LHCN-M2 (cell line): ENCODE results near the gene ERC2. TPM values are rescaled to one million over a fixed set of nuclear protein-coding genes. Genes with fewer than 3 reads are reported as not detected.

ENCODE experiments used
- DNase-seq: peaks from one replicate; pipeline ENCODE4 v3.0.0-alpha.2; 2012; ENCODE audit warnings: low read depth
- total RNA-seq: library from RNA; depleted of rRNA; stranded (reverse); fragments of >200 nt; gene quantifications from 2 replicates; pipeline ENCODE4 v1.2.3, GENCODE V29; 2014

Gene ERC2
- total RNA-seq, 1 experiment from 2014 or later = 0.11 TPM

DNA sequence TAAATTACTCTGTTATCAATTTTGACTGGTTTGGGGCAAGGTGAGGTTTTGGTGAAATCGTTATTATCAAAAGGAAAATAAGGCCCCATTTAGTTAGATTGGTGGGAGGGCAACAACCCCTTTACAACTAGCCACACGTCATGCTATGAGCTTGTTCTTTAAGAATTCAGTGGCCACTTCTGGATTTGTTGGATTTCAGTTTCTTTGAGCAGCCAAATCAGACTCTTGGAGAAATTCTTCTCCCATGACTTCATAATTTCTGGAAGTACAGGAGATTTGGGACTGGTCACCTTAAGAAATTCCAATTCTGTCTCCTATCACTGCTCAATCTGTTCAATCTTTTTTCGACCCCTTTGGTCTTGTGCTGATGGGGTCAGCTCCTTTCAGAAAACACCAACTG, 966.4 kb downstream of the ERC2 start:
- DNase-seq = no peak

DNA sequence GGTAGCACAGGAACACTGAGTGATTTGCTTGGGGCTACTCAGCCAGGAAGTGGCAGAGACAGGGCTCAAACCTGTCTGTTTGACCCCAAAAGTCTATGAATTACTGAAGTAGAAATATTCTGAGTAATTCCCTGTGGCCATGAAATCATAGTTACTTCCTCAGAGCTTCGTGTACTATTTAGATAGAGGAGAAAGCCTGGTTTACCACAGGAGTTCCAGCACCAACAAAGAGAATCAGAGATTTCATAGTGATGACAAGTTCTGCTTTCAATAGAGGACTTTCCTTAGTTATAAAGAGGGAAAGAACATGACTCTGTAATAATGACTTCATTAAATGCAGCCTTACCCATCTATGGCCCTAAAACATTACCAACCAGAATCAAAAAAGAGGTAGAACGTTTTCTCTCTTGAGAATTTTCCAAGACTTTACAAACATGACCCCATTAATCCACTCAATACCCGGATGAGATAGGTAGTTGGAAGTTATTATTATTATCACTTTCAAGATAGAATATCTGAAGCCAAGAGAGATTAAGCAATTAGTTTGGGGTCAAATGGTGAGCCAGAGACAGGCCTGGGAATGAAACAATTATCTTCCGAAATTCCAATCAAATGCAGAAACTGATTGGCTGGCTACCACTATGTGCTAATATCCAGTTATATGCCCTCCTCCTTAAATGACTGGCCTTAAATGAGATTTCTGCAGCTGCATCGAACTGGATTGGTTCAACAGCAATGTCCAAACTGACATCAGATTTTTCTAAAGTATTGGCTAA, 967.5 kb downstream of the ERC2 start:
- no peak for DNase-seq

DNA sequence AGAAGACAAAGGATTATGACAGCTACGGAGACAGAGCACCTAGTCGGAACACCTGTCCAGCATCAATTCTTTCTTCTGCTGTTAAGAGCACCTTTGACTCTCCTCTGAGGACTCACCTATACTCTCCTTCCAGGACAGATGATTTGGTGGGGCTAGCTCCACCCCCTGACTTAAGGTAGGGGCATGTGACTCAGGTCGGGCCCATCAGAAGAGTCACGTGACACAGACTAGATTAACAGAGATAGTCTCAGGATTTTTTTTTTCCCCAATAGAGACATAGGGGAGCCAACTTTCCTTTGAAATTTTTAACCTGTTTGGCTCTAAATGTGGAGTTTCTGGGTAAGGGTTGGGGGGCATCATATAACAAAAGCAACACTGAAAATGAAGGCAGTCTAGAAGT, 969.7 kb downstream of the ERC2 start:
- no peak for DNase-seq

DNA sequence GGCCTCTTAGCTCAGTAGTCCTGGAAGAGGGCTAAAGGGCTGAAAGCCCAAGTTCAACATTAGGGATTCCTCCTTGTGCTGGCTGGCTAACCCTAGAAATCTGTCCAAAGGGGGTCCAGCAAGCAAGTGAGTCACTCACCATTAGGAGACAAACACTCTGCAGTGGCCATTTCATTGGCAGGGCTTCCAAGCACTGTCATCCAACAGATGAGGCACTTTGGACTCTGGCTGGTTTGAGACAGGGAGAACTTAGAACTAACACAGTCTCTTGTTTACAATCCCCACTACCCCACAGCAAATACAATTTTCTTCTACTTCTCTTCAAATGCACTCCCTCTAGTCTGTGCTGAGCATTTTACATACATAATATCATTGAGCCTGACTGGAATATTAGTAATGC, 971.0 kb downstream of the ERC2 start:
- DNase-seq = no peak

DNA sequence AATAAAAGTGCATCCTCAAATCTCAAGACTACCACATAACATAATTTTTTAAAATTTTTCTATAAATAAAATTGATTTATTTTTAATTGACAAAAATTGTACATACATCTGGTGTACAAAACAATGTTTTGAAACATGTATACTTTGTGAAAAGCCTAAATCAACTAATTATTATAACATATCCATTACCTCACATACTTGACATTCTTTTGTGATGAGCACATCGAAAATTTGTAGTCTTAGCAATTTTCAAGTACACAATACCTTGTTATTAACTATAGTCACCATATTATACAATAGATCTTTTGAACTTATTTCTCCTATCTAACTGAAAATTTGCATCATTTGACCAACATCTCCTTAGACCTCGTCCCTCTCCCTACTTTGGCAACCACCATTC, 973.3 kb downstream of the ERC2 start:
- no peak for DNase-seq

DNA sequence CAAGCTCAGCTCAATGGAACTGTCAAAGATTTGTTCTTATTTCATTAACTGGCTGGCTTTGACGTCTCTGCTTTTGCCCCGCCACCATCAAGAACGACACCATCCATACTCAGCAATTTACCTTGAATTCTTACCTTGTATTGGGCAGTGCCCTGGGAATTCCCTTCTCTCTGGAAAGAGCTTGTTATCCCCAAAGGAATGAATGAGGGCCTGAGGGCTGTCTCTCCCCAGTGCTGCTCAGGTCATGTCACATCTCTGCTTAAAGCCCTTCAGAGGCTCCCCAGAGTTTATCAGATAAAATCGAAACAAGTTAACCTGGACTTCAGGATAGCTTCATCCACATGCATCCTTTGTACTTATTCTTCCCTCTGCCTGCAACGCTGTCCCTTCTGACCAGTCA, 975.3 kb downstream of the ERC2 start:
- DNase-seq = no peak

DNA sequence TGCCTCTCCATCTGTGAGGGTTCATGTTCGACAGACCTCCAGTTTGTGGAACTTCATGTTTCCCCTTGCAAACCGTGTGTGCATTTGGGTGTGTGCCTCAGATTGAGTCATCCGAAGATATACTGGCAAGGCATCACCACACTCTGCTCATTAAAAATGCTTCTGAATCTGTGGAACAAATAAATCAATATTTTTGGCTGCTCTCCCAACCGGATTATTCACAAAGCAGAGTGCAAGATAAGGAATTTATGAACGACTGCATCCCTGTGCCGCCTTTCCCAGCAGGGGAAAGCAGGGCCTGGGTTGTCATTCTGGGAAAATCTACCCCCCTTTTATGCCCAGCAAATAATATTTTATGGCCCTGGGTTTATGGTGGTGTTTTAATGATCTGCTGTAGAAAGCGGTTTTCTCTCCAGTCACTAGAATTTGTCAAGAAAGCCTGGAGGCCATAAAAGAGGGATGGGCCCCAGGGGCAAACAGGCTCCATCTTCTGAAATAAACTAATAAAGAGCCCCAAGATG, 976.9 kb downstream of the ERC2 start:
- peak; percentile 88 for DNase-seq

DNA sequence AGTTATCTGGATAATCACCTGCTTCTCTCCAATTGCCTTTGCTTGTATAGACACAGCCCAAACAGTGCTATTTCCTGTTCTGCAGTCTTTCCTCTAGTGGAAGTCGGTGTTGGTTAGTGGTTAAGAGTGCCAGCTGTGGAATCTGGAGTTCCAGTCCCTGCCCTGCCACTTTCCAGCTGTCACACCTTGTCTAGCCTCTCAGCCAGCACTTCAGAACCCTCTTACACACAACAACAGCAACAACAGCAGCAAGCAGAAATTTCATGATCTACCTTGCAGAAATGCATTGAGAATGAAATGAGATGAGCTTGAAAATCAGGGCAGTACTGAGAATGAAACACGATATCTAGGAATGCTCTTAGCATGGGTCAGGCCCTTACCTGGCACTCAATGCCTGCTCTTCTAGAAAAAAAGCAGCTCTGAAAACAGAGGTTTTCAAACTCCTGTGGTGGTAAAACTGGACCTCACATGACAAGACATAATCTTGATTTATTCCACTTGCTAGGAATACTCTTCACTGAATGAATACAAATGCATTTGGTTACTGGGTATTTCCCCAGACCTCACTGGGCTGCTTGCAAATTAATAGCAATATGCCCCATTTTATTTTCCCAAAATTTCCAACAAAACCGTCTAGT, 977.9 kb downstream of the ERC2 start:
- DNase-seq = peak; percentile 90

DNA sequence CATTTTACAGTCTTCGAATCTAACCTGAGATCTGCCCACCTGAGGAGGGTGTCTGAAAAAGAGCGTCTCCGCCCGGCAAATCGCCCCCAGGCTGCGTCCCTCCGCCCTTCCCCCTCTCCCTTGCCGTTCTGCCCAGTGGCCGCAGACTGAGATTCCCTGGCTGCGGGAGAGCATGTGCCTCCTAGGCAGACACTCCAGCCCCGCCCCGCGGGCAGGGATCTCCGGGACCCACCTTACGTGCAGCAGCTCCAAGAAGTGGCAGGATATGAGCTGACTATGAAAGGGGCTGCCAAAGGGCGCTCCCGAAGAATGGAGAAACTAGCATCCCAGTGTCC, 978.5 kb downstream of the ERC2 start:
- DNase-seq = no peak

DNA sequence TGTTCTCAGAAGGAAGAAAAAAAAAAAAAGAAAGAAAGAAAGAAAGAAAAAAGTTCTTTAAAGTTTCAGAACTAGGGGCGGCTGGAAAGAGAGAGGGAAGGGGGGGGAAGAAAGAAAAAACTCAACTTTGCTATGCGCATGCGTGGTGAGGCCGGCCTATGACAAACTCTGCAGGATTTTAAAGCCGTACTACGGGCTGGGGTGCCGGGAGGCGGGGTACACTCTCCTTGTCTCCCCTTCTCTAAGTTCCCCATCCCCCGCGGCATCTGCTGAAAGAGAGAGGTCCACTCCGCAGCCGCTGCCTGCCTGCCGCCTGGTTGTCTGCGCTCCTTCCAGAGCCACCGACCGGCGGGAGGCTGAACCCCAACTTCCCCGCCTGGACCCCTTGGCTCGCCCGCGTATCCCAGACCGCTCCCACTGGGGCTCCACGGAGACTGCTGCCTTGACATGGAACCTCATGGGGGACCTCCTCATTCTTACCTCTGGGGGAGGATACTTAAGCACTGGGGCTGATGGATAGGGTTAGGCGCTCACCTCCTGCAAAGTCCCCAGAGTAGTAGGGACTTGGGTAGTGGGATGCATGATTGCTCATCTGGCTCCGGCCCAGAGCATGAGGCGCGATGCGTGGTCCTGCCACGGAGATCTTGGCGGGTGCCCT, 979.7 kb downstream of the ERC2 start:
- DNase-seq = peak; percentile 94

DNA sequence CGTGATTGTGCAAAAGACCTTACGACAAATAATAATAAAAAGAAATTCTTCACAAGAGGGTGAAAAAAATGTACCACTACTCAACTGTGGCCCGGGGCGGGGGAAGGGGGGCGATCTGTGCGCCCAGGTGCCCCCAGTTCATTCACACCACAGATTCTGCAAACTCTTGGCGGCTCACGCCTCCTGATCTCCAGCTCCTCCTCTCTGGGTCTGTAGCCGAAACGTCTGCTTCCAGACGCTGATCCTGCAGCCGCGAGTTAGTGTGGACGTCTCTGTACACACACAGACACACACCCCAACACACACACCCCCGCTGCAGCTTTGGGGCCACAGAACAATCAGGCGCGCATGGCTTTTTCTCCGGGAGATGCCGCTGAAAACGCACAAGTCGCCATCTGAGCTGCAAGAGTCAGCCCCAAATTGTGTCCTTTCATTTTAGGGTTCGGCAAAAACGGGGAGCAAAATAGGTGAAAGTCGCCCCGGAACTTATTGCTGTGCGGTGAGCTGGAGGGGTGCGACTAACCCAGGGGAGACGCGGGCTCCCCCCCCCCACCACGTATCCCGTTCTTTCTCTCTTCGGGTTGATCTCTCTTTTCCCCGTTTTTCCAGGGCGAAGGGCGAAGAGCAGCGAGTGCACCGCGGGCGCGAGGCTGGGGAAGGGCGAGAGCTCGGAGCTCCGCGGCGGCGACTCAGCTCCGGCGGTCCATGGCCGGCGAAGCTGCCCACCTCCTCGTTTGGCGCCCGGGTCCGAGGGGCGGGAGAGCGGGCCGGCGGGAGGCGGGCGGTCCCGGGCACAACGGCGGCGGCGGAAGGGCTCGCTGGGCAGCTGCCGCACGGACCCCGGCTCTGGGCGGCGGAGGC, 980.7 kb downstream of the ERC2 start:
- peak; percentile 83 for DNase-seq

DNA sequence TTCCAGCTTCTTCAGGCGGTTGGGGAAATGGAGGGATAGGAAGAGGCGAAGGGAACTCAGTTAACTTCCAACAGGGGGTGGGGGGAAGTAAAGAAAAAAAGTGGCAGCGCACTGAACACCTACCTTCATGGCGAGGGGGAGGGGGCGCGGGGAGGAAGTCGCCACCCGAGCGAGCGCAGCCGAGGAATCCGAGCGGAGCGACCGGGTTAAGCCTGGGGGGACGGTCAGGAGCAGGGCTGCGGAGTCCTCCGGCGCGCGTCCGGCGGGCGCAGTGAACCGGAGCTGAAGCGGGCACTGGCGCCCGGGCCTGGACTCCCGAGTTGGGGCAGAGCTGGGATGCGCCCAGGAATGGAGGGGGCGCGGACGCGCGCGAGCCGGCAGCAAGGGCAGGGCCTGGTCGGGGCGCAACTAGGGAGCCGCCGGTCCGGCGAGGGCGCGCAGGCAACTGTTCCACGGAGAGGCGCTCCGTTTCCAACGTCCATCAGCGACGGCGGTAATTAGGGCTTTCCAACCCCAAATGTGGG, 981.3 kb downstream of the ERC2 start, which contains the start of gene WNT5A:
WNT5A (minus strand) TSS at position 450 of the 524 bp plus-strand sequence; CDS start at position 129, 321 bp downstream.
- peak; percentile 54 for DNase-seq

DNA sequence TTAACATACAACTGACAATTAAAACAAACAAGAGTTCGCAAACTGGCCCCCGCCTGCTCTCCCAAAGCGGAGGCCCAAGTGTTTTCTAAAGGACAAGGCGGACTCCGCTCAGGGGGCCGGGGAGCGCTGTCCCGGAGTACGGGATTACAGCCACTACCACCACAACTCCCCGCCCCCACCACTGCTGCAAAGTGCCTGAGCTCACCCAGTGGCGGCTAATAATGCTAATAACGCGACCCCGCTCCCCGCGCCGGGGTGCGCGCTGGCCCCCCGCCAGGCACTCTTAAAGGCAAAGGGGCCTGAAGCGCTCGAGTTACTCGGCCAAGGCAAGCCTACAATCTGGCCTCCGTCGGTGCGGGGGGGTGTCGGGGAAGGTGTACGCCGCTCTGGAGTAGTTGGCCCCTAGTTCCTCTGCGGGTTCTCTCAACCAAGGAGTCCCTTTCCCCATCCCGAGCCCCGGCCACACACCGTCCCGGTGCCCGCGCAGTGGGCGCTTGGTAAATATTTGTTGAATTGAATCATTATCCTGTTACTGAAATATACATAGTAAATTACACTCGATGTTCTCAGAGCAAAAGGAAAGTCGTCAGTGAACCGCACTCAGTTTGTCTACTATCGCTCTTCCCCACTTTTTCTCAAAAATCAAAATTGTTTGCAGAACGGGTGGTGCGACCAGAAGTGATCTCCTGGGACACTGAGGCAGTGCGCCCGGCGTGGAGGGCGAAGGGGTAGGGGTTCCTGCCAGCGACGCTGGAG, 982.0 kb downstream of the ERC2 start:
- DNase-seq = peak; percentile 79

DNA sequence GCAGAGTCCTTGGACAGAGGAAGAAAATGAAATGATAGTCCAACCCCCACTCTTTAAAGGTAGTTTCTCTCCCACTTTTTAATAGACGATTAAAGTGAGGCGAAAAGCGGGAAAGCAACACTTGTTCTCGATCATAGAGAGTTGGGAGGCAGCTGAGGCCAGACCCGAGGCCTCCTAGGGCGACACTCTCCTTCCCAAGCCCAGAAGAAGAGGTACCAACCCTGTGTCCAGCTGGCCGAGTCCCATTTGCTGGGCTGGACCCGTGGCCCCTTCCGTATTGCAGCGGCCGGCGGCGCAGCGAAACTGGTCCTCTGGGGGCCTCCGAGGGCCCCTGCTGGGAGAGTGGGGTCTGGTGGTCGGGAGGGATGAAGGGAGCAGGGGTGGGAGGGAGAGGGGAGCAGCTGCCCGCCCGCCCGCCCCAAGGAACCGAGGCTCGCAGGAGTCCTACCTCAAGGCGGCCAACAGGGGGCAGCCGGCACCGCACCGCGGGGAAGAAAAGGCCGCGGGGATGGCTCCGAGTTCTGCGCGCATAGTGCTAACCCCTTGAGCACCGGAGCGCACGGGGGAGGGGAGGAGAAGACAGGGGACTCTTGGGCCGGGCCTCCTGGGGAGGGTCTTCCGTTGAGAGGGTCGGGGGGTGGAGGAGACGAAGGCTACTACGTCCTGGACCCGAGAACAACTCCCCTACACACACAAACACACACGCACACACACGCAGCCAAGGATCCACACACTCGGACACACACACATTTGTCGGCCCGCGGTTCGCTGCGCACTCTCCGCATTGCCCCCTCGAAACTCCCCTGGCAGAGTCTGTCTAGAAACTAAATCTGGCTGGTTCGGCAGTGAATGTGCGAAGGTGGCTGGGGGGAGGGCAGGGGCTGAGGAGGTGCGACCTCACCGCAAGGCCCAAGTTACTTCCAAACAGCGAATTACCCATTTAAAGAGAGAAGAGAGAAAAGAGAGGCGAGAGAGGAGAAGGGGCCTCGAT, 983.2 kb downstream of the ERC2 start:
- peak; percentile 85 for DNase-seq

DNA sequence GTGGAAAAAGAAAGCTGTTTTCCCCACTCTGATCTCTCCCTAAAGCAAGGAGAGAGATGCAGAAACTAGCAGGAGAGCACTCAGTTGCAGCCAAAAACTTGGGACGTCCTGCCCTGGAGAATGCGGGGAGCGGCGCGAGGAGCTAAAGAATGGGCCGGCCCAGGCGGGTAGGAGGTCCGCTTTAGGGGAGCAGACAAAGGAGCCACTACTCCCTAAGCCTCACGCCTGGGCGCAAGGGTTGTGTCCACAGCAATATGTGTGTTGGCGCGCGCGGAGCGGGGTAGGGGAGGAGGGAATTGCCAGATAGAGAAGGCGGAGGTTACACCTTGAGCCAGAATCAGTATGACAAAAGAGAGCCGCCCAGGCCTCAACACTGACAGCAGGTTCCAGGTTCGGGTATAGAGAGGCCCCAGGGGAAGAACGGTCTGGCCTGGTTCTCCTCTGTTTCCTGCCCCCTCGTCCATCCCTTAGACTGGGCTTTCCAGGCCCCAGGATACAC, 984.0 kb downstream of the ERC2 start:
- DNase-seq = no peak

DNA sequence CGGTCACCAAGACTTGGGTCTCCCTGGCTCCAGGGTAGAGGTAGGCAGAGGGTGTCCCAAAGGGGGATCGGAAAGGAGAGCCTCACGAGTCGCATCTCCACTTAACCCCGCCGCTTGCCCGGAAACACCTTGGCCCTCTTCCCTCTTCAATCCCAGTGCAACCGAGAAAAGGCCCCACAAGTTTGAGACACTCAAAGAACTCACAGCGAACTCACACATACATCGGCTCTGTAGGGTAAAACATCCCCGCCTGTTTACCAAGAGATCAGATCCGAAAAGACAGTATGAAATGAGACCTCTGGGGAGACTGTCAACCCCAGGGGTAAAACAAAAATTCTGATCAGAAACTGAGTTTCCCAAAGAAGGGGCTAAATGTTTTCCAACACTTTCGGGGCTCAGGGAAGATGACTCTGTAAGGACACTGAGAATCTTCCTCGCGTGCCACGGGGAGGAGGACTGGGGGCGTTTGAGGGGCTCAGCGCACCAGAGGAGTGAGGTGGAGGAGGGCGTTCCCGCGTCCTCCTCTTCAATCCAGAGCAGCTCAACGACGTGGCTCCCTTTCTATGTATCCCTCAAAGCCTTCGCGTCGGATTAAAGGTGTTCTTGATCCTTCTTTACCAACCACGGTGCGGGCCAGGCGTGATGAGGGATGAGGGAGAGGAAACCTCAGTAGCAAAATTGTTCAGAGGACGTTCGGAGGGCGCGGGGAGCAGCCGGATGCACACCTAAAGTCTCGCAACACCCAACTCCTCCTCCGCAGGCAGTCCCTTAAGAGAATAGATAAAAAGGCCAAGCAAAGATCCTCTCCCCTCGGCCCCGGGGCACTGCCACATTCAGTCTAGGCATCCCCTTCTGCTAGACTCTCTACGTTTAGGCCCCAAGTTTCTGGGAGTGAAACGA, 984.8 kb downstream of the ERC2 start:
- DNase-seq = no peak

DNA sequence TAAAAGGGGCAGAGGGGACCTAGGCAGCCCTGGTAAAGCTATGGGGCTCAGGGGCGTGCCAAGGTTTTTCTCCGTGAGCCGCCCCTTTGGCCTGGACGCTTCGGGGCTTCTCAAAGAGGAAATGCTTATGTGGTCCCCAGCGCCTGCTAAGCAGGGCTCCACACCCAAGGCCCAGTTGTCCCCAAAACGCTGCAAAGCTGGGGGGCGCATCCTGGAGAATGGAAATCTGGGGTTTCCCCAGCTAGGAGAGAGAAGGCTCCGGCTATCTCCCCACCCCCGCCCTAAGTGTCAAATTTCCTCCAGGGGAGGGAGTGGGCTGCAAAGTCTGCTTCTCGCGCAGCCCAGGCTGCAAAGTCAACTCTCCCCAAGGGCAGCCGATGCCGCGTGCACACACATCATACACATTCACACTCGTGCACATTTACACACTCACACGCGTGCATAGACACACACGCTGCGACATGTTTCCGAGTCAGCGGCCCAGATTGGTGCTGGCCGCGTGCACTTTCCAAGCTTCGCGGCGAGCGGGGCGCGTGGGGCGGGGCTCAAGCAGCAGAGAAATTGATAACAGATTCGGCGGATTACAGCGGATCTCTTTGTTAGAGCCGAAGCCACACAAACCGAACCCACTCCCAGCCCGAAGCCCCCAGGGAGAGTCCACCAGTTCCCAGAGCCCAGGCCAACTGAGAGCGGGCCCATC, 985.6 kb downstream of the ERC2 start:
- DNase-seq = no peak
